Activated T-helper 17 cell treated with anti-CD3 and anti-CD28 coated beads, Interleukin-2, amount 50 U/mL, for 72 hours (primary cell): ENCODE data around the gene ZFP36L1. TPM values are rescaled to one million over a fixed set of nuclear protein-coding genes. Genes with fewer than 3 reads are reported as not detected.

ENCODE experiments used
- ATAC-seq: fragments of 150-1000 bp; cut with Tn5 transposase; replicated peaks from 2 replicates; pipeline ENCODE4 v1.10.0; 2021; ENCODE audit warnings: mild to moderate bottlenecking, moderate library complexity
- H3K27ac Mint-ChIP-seq: one replicate; pipeline ENCODE4 v1.8.0; 2022; ENCODE audit warnings: mixed read lengths
- H3K27me3 Mint-ChIP-seq: one replicate; pipeline ENCODE4 v1.8.0; 2022; ENCODE audit warnings: mixed read lengths
- H3K36me3 Mint-ChIP-seq: one replicate; pipeline ENCODE4 v1.8.0; 2022; ENCODE audit warnings: low read depth, mild to moderate bottlenecking, mixed read lengths
- H3K4me1 Mint-ChIP-seq: one replicate; pipeline ENCODE4 v1.8.0; 2022; ENCODE audit warnings: mixed read lengths
- H3K4me3 Mint-ChIP-seq: one replicate; pipeline ENCODE4 v1.8.0; 2022; ENCODE audit warnings: mild to moderate bottlenecking, mixed read lengths
- H3K9me3 Mint-ChIP-seq: one replicate; pipeline ENCODE4 v1.8.0; 2022; ENCODE audit warnings: mixed read lengths
- total RNA-seq, 2 donors: library from RNA; stranded (reverse); gene quantifications; one replicate each; pipeline ENCODE4 v1.2.3, GENCODE V29; 2022

ZFP36L1 gene
- total RNA-seq, 2 donors from 2014 or later: 57.7 to 146 TPM

- peak; percentile 5 for ATAC-seq
- Mint-ChIP-seq H3K4me1 (peaks cover 34% of the 10 kb centered on the region), H3K27ac (peak overlapping the region; percentile 76), H3K36me3 (peaks cover 62% of the 10 kb centered on the region), H3K4me3 (peak overlapping the region; percentile 87), H3K9me3 (no peaks in the 10 kb centered on the region), H3K27me3 (no peaks in the 10 kb centered on the region)
Measured at GRCh38 chr14:68787092-68787992, 5.5 kb downstream of the ZFP36L1 start.

DNA sequence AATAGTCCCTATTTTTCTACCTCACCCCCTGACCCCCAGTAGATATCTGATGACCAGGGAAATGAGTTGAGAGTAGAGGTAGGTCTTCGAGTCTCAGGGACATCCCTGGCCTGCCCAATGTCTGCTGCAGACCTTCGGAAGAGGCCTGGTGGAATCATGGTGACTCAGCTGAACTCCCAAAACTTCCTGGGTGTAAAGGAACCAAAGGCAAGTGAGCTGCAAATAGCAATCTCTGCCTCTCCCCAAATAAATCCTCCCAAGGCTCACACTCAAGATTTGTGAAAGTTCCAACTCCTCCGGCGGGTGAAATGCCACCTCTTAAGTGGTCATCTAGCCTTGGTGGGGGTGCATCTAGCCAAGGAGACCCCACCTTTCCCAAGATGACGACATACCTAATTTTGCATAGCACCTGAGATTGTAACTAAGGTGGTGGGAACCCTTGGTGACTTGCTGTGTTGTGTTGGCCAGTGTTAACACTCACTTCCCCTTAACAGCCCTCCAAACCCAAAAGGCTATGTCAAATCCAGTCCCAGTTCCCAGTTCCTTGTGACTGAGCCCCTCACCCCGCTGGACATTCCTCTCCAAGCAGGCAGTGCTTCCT, 6.3 kb downstream of the ZFP36L1 start:
- Mint-ChIP-seq H3K4me1 (peaks cover 40% of the 10 kb centered on the region), H3K9me3 (no peaks in the 10 kb centered on the region), H3K36me3 (peaks cover 55% of the 10 kb centered on the region), H3K4me3 (peak overlapping the region; percentile 87), H3K27ac (peak overlapping the region; percentile 76), H3K27me3 (no peaks in the 10 kb centered on the region)
- no peak for ATAC-seq

GRCh38 chr14:68785534-68786490, 7.1 kb downstream of the ZFP36L1 start:
- H3K4me3 Mint-ChIP-seq: peak overlapping the region; percentile 87
- no peaks in the 10 kb centered on the region for H3K27me3 Mint-ChIP-seq
- peak overlapping the region; percentile 76 for H3K27ac Mint-ChIP-seq
- H3K4me1 Mint-ChIP-seq: peaks cover 47% of the 10 kb centered on the region
- no peaks in the 10 kb centered on the region for H3K9me3 Mint-ChIP-seq
- H3K36me3 Mint-ChIP-seq: peaks cover 47% of the 10 kb centered on the region
- ATAC-seq: peak; percentile 6

DNA sequence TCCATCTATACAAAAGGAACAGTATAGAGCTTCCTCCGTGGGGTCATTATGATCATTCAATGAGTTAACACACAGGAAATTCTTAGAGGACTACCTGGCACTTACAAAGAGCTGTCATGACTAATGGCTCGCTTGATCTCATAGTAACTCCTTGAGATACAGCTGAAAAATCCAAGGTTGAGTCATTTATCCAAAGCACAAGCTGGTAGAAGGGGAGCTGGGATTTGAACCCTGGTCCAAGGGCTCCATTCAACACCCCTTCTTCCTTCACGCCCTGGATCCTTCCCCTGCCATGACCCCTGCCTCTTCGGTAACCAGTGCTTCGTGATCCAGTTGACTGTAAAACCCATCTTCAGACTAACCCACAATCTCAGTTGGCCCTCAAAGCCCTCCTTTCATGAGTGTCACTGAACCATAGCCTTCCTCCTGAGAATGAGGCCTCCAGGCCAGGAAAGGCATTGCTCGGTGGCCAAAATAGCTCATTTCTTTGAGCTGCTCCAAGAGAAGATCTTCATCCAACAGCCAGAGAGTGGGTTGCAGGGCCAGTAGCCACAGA, 7.8 kb downstream of the ZFP36L1 start:
- ATAC-seq: peak; percentile 8
- Mint-ChIP-seq H3K4me3 (peak overlapping the region; percentile 37), H3K4me1 (peaks cover 54% of the 10 kb centered on the region), H3K36me3 (peaks cover 39% of the 10 kb centered on the region), H3K27ac (peak overlapping the region; percentile 76), H3K9me3 (no peaks in the 10 kb centered on the region), H3K27me3 (no peaks in the 10 kb centered on the region)

DNA sequence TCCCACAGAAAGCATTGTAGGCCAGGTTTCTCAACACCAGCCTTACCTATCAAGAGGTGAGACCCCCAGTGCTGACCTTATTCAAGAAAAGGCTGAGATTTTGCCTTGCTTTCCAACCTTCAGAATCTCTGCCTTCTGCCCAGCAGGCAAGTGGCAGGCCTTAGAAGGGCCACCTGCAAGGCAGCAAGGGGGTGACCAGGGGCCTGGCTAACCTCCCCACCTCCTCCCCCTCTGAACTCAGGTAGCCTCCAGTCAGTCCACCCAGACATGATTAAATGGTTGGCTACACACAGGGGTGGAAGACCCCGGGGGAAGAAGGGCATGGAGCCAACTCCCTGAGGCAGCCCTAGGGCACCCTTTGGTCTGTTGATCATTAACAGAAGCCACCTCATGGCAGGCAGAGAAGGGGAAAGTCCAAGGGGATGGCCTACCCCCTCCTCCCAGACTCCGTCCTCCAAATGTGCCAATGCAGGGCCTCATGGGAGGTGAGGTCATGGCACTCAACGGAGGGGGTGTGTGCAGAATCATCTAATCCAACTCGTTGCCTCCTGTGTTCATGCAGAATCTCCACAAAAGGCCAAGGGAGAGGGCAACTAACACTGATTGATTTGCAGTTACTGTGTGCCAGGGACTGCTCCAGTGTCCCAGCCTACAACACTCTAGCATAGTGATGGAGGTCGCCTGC, 8.5 kb downstream of the ZFP36L1 start:
- Mint-ChIP-seq H3K9me3 (no peaks in the 10 kb centered on the region), H3K27ac (no peak overlapping the region), H3K4me1 (peaks cover 61% of the 10 kb centered on the region), H3K36me3 (peaks cover 33% of the 10 kb centered on the region), H3K27me3 (no peaks in the 10 kb centered on the region), H3K4me3 (peak overlapping the region; percentile 37)
- ATAC-seq: no peak

- no peaks in the 10 kb centered on the region for H3K27me3 Mint-ChIP-seq
- peaks cover 67% of the 10 kb centered on the region for H3K4me1 Mint-ChIP-seq
- no peaks in the 10 kb centered on the region for H3K9me3 Mint-ChIP-seq
- H3K36me3 Mint-ChIP-seq: peaks cover 25% of the 10 kb centered on the region
- no peak for ATAC-seq
- H3K4me3 Mint-ChIP-seq: peak overlapping the region; percentile 90
- no peak overlapping the region for H3K27ac Mint-ChIP-seq
Measured at GRCh38 chr14:68783408-68784225, 9.2 kb downstream of the ZFP36L1 start.

- Mint-ChIP-seq H3K4me3 (peak overlapping the region; percentile 90), H3K9me3 (no peaks in the 10 kb centered on the region), H3K4me1 (peaks cover 67% of the 10 kb centered on the region), H3K27ac (peak overlapping the region; percentile 94), H3K36me3 (peaks cover 12% of the 10 kb centered on the region), H3K27me3 (no peaks in the 10 kb centered on the region)
- ATAC-seq: peak; percentile 78
Measured at GRCh38 chr14:68782091-68782981, 10.5 kb downstream of the ZFP36L1 start.

- no peaks in the 10 kb centered on the region for H3K9me3 Mint-ChIP-seq
- peak; percentile 35 for ATAC-seq
- peak overlapping the region; percentile 94 for H3K27ac Mint-ChIP-seq
Measured at GRCh38 chr14:68781161-68782021, 11.5 kb downstream of the ZFP36L1 start.

GRCh38 chr14:68780358-68781160, 12.3 kb downstream of the ZFP36L1 start:
- ATAC-seq: peak; percentile 10
- peaks cover 58% of the 10 kb centered on the region for H3K4me1 Mint-ChIP-seq
- no peaks in the 10 kb centered on the region for H3K9me3 Mint-ChIP-seq
- peak overlapping the region; percentile 90 for H3K4me3 Mint-ChIP-seq
- no peaks in the 10 kb centered on the region for H3K27me3 Mint-ChIP-seq
- H3K27ac Mint-ChIP-seq: peak overlapping the region; percentile 94
- H3K36me3 Mint-ChIP-seq: no peaks in the 10 kb centered on the region

More at GRCh38 chr14:68781161-68782021, 11.5 kb downstream of the ZFP36L1 start:
- Mint-ChIP-seq H3K4me3 (peak overlapping the region; percentile 90), H3K36me3 (peaks cover 3% of the 10 kb centered on the region), H3K27me3 (no peaks in the 10 kb centered on the region), H3K4me1 (peaks cover 57% of the 10 kb centered on the region)

DNA sequence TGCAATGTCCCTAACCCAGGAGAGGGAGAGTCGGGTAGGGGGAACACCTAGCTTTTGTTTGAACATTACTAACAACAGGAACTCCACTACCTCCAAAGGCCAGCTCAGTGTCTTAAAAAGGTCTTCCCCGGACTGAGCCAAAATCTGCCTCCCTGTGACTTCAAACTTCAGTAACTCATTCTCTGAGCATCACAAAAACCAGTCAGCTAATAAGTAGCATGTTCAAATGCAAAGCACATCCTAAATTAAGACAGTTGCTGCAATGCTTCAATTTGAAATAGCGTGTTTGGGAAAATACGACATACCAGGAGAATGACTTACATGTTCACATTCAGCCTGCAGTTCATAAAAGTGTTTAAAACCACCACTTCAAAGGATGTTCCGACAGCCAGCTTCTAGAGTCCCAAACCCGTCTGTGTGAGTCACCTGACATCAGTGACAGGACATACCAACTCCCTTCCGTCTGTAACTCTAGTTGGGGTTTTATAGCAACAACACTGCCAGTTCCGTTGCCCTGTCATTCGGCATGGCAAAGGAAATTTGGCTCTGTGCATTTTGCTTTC, 13.0 kb downstream of the ZFP36L1 start:
- Mint-ChIP-seq H3K4me1 (peaks cover 56% of the 10 kb centered on the region), H3K36me3 (no peaks in the 10 kb centered on the region), H3K9me3 (peaks cover 2% of the 10 kb centered on the region), H3K27me3 (no peaks in the 10 kb centered on the region), H3K27ac (peak overlapping the region; percentile 94), H3K4me3 (peak overlapping the region; percentile 90)
- ATAC-seq: peak; percentile 55
